Activated effector memory CD4-positive, alpha-beta T cell treated with anti-CD3 and anti-CD28 coated beads, Interleukin-2, amount 50 U/mL, for 16 hours (primary cell): ENCODE measurements around the gene ELSPBP1.
"Not testable (repeated sequence)": the region's sequence is repeated elsewhere in the genome, so short reads cannot be mapped to it uniquely, and the experiment has no call there.

Experiments used
- DNase-seq: peaks from one replicate; pipeline ENCODE4 v3.0.0-alpha.2; 2020

Gene ELSPBP1

GRCh38 chr19:47994209-47994802 is at the start of gene ELSPBP1:
ELSPBP1 (plus strand) TSS chr19:47994632; CDS start chr19:48008668, 14,036 bp downstream.
- no peak for DNase-seq

DNA sequence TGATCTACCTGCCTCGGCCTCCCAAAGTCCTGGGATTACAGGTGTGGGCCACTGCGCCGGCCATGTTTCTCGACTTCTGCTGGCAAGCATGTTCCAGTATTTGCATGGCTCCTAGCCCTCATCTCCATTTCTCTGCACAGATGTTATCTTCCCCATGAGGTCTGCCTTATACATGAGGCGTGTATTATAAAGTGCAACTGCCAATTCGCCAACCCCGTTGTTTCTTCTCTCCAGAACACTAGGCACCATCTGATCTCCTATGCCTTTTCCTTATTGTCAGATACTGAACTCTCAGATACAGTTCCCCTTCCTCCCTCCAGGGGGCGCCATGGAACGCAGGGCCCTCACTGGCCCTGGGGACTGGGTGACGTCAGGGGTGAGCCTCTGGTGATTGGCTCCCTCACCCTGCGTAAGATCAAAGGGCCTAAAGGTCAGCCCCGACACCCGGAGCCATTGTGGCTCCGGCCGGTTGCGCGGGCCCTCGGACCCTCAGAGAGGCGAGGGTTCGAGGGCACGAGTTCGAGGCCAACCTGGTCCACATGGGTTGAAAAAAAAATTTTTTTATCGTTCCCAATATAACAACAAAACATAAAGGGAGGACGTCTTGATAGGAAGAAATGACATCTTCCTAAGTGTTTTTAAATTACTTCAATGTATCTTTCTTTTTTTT is 44.4 kb upstream of the ELSPBP1 start:
- DNase-seq = peak; percentile 69

DNA sequence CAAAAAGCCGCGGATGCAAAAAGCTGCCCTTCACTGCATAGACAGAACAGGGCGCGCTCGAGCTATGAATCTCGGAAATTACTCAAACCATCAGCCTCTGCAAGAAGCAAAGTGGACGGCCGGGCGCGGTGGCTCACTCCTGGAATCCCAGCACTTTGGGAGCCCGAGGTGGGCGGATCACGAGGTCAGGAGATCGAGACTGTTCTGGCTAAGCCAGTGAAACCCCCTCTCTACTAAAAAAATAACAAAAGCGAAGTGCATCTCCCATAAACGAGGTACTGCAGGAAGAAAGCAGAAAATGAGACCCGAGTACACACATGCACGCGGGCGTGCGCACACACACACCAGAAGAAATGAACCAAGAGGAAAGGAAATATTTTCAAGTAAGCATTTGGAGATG is 42.3 kb upstream of the ELSPBP1 start:
- not testable (repeated sequence) for DNase-seq

GRCh38 chr19:47955936-47956335 is 38.5 kb upstream of the ELSPBP1 start:
- peak; percentile 70 for DNase-seq

- DNase-seq = no peak
Measured at GRCh38 chr19:47973529-47973928, 20.9 kb upstream of the ELSPBP1 start.

GRCh38 chr19:47991191-47991808 is 3.1 kb upstream of the ELSPBP1 start:
- no peak for DNase-seq

DNA sequence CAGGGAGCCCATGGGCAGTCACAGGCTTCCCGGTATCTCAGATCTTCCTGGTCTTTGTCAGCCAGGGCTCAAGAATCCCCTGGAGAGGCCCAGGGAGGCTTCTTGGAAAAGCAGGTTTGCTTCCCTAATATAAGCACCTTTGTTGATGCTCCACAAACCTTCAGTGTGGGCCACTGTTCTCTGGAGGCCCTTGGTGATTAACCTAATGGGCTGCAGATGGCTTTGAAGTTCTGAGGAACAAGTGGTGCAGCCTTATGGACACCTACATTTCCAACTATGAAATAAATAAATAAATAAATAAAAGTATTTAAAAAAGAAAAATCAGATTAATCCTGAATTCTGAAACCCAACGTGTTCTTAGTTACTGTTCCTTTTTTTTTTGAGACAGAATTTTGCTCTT is 2.4 kb upstream of the ELSPBP1 start, which contains the start of gene BSPH1:
TSS of gene BSPH1 (minus strand) at position 101 of the 400 bp plus-strand sequence. CDS start at position 12, 89 bp downstream.
- no peak for DNase-seq

DNA sequence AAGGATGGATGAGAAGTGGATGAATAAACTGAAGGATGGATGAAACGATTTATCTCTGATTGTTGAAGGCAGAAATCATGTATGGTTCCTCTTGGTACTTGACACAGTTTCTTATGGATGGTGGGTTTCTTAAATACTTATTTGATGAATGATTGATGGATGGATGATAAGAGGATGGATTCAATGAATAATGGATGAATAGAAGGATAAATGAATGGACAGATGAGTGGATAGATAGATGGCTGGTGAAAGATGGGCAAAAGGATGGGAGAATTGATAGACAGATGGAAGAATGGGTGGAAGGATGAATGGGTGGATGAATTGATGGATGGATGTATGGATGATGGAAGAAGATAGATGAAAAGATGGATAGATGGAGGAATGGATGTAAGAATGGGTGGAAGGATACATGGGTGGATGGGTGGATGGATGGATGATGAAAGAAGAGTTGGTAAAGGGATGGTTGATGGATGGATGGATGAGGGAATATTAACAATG is 1.8 kb downstream of the ELSPBP1 start:
- no peak for DNase-seq

GRCh38 chr19:47998800-47999199 is 4.4 kb downstream of the ELSPBP1 start:
- no peak for DNase-seq

- DNase-seq = no peak
Measured at GRCh38 chr19:48000846-48001245, 6.4 kb downstream of the ELSPBP1 start.

- DNase-seq = no peak
Measured at GRCh38 chr19:48004236-48004635, 9.8 kb downstream of the ELSPBP1 start.

- DNase-seq = no peak
Measured at GRCh38 chr19:48006762-48007161, 12.3 kb downstream of the ELSPBP1 start.

GRCh38 chr19:48010932-48011758 is 16.7 kb downstream of the ELSPBP1 start:
- no peak for DNase-seq

DNA sequence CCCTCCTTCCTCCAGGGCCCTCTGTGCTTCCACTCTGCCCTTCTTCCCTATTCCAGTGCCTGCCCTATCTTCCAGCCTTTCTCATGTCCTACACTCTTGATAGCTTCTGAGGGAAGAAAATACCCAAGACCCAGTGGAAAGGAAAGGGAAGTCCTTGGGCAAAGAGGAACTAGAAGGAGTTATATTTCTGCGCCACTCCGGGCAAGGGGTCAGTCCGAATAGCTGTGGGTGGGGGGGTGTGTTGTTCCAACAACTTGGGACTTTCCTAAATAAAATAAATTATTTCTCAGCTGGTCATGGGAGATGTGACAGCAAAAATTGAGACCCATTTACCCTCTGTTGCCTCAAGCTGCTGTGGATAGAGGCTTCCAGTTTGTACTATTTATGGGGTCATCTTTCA is 26.3 kb downstream of the ELSPBP1 start:
- no peak for DNase-seq

- no peak for DNase-seq
Measured at GRCh38 chr19:48023011-48023410, 28.6 kb downstream of the ELSPBP1 start.

DNA sequence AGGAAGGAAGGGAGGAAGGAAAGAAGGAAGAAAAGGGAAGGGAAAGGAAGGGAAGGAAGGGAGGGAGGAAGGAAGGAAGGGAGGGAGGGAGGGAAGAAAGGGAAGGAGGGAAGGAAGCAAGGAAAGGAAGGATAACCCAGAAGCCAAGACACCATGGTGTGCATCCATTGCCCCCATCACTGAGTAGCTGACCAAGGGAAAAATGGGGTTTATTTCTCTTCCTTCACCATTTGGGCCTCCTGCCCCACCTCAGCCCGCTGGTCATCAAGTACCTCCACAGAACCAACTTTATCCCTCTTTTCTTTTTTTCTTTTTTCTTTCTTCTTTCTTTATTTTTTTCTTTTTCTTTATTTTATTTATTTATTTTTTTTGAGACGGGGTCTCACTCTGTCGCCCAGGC is 29.1 kb downstream of the ELSPBP1 start:
- no peak for DNase-seq

- DNase-seq = no peak
Measured at GRCh38 chr19:48025480-48025879, 31.0 kb downstream of the ELSPBP1 start.

- DNase-seq = no peak
Measured at GRCh38 chr19:48029431-48029830, 35.0 kb downstream of the ELSPBP1 start.

DNA sequence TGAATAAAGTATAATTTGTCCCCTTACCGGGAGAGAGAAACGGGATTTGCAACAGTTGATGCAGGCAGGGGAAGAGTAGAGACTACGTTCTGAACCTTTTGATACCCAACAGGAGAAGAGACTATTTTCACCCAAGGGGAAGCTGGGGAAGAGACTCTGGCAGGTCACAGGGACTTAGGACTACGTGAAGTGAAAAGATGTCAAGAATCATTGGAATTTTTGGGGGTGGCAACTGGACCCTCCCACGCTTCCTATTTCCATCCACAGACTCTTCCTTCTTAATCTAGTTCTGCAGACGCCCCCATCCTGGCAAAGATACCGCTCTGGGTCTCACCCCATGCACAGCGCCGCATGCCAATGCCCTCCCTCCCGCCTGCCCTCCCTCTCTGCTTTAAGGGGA is 35.6 kb downstream of the ELSPBP1 start:
- no peak for DNase-seq

- no peak for DNase-seq
Measured at GRCh38 chr19:48033604-48034003, 39.2 kb downstream of the ELSPBP1 start.

- DNase-seq = no peak
Measured at GRCh38 chr19:48036765-48037164, 42.3 kb downstream of the ELSPBP1 start.

DNA sequence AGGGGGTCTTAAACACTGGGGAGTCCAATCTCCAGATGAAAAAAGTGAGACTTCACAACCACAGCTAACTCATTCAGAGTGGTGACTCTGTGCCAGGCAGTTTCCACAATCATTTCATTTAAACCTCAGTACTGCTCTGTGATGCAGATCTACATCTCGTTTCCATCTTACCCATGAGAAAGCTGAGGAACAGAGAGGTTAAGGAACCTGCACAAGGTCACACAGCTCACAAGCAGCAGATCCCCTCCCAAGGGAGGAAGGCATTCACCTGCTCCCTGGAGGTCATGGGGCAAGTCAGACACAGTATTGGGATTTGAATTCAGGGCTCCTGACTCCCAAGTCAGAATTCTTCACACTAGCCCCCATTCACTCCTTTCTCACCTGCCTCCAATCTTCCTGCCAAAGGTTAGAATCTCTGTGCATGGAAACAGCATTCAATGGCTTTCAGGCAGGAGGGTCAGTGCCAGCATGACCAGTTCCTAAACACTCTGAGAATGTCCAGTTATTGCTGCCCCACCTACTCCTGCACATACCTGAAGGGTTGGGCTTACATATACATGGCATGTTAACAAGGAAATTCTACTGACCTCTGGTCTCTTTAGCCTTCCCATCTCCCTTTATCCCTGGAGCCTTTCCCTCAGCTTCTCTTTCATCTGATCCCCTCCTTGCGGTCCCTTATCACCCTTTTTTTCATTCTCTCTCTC is 47.6 kb downstream of the ELSPBP1 start:
- no peak for DNase-seq
